ENCODE results near the gene FAM163B. TPM values are rescaled to one million over a fixed set of nuclear protein-coding genes. Genes with fewer than 3 reads are reported as not detected.

Gene FAM163B
- total and polyA plus RNA-seq, 2 experiments from 2014 or later: 0.35 to 1.0 TPM

GRCh38 chr9:133568186-133568585 is 41.0 kb downstream of the FAM163B start:
- Histone ChIP-seq H3K36me3 (replicated peaks; ENCODE audit: insufficient read depth, low read depth) (no peaks in the 10 kb centered on the region), H4K20me1 (ENCODE audit: insufficient read depth, poor library complexity, severe bottlenecking) (no peaks in the 10 kb centered on the region), H3K27ac (no peak overlapping the region), H3K9me3 (ENCODE audit: low read depth) (no peaks in the 10 kb centered on the region), H3K4me3 (no peak overlapping the region), H2AFZ (no peak overlapping the region), H3K4me2 (no peak overlapping the region), H3K4me1 (ENCODE audit: insufficient read depth) (peaks cover 19% of the 10 kb centered on the region), H3K27me3 (no peaks in the 10 kb centered on the region), H3K9me2 (replicated peaks; ENCODE audit: insufficient read depth) (no peaks in the 10 kb centered on the region), H3K79me2 (no peaks in the 10 kb centered on the region)
- no peak for TF ChIP-seq EZH2 (IDR thresholded peaks at IDR 0.05; ENCODE audit: borderline replicate concordance)
- no peak for TF ChIP-seq EZH2phosphoT487 (IDR thresholded peaks at IDR 0.05; ENCODE audit: low read depth, severe bottlenecking, unreplicated experiment)
- no peak for TF ChIP-seq CTCF (IDR thresholded peaks at IDR 0.05; ENCODE audit: poor library complexity)
- WGBS (ENCODE audit: low lambda C conversion rate, missing lambda C conversion rate): 92% methylated on average over 15 of the region's 33 CpGs
- DNase-seq (ENCODE audit: low spot score): no peak

- peaks cover 16% of the 10 kb centered on the region for H3K4me1 ChIP-seq (ENCODE audit: insufficient read depth)
- H3K79me2 ChIP-seq: no peaks in the 10 kb centered on the region
- no peaks in the 10 kb centered on the region for H3K36me3 ChIP-seq (replicated peaks; ENCODE audit: insufficient read depth, low read depth)
- no peak overlapping the region for H2AFZ ChIP-seq
- H4K20me1 ChIP-seq (ENCODE audit: insufficient read depth, poor library complexity, severe bottlenecking): no peaks in the 10 kb centered on the region
- TF ChIP-seq EZH2 (IDR thresholded peaks at IDR 0.05; ENCODE audit: borderline replicate concordance) (no peak), EZH2phosphoT487 (IDR thresholded peaks at IDR 0.05; ENCODE audit: low read depth, severe bottlenecking, unreplicated experiment) (no peak), CTCF (IDR thresholded peaks at IDR 0.05; ENCODE audit: poor library complexity) (no peak)
- no peak overlapping the region for H3K4me2 ChIP-seq
- no peak for DNase-seq (ENCODE audit: low spot score)
- no peaks in the 10 kb centered on the region for H3K9me2 ChIP-seq (replicated peaks; ENCODE audit: insufficient read depth)
- WGBS (ENCODE audit: low lambda C conversion rate, missing lambda C conversion rate): 97% methylated on average over 17 of the region's 17 CpGs
- no peaks in the 10 kb centered on the region for H3K27me3 ChIP-seq
- no peak overlapping the region for H3K27ac ChIP-seq
- no peaks in the 10 kb centered on the region for H3K9me3 ChIP-seq (ENCODE audit: low read depth)
- no peak overlapping the region for H3K4me3 ChIP-seq
Measured at GRCh38 chr9:133566817-133567216, 42.4 kb downstream of the FAM163B start.

GRCh38 chr9:133566382-133566781 is 42.8 kb downstream of the FAM163B start:
- Histone ChIP-seq H3K4me2 (no peak overlapping the region), H3K27me3 (no peaks in the 10 kb centered on the region), H4K20me1 (ENCODE audit: insufficient read depth, poor library complexity, severe bottlenecking) (no peaks in the 10 kb centered on the region), H3K9me3 (ENCODE audit: low read depth) (no peaks in the 10 kb centered on the region), H3K36me3 (replicated peaks; ENCODE audit: insufficient read depth, low read depth) (no peaks in the 10 kb centered on the region), H3K4me3 (no peak overlapping the region), H3K27ac (no peak overlapping the region), H3K9me2 (replicated peaks; ENCODE audit: insufficient read depth) (no peaks in the 10 kb centered on the region), H3K4me1 (ENCODE audit: insufficient read depth) (peaks cover 16% of the 10 kb centered on the region), H3K79me2 (no peaks in the 10 kb centered on the region), H2AFZ (no peak overlapping the region)
- TF ChIP-seq EZH2 (IDR thresholded peaks at IDR 0.05; ENCODE audit: borderline replicate concordance): no peak
- TF ChIP-seq CTCF (IDR thresholded peaks at IDR 0.05; ENCODE audit: poor library complexity): no peak
- no peak for TF ChIP-seq EZH2phosphoT487 (IDR thresholded peaks at IDR 0.05; ENCODE audit: low read depth, severe bottlenecking, unreplicated experiment)
- no peak for DNase-seq (ENCODE audit: low spot score)
- WGBS (ENCODE audit: low lambda C conversion rate, missing lambda C conversion rate): 90% methylated on average over 14 of the region's 14 CpGs

All from hepatocyte (in vitro differentiated cells).